ENCODE measurements around the gene ACOT2.
"Not testable (repeated sequence)": the region's sequence is repeated elsewhere in the genome, so short reads cannot be mapped to it uniquely, and the experiment has no call there.

The ACOT2 gene

GRCh38 chr14:73542961-73543360 is 26.1 kb upstream of the ACOT2 start:
- DNase-seq; H3K79me1 ChIP-seq (ENCODE audit: low read length); H3K9me3 ChIP-seq (ENCODE audit: insufficient read depth, low read depth, low read length); H3K4me3 ChIP-seq (ENCODE audit: low read depth, low read length); H3K4me1 ChIP-seq (ENCODE audit: control insufficient read depth in 1 of 2, insufficient read depth in 2 of 2, low read length in 2 of 2); H3K4ac ChIP-seq (ENCODE audit: low read depth, low read length); H2BK5ac ChIP-seq (ENCODE audit: low read depth, low read length, poor library complexity); H2BK12ac ChIP-seq (ENCODE audit: low read length); H2AK5ac ChIP-seq (ENCODE audit: low read length); H2AFZ ChIP-seq (ENCODE audit: insufficient read depth, low read length, poor library complexity); H3K27ac ChIP-seq (ENCODE audit: low read depth, low read length); H3K4me2 ChIP-seq (ENCODE audit: low read length); H3K23ac ChIP-seq (ENCODE audit: low read length); H3K18ac ChIP-seq (ENCODE audit: low read length); H2BK120ac ChIP-seq (ENCODE audit: insufficient read depth, low read length, poor library complexity); H3K36me3 ChIP-seq (ENCODE audit: control insufficient read depth in 1 of 2, insufficient read depth in 2 of 2, low read length in 2 of 2); H3K14ac ChIP-seq (ENCODE audit: low read length); H4K91ac ChIP-seq (ENCODE audit: low read depth, low read length); H4K12ac ChIP-seq (ENCODE audit: low read depth, low read length); H3K27me3 ChIP-seq (ENCODE audit: insufficient read depth, low read length); H3K79me2 ChIP-seq (ENCODE audit: control insufficient read depth, insufficient read depth, low read length, poor library complexity); H3K9ac ChIP-seq (ENCODE audit: low read length); H4K8ac ChIP-seq (ENCODE audit: low read depth, low read length): not testable (repeated sequence)
- WGBS (ENCODE audit: extremely low coverage, insufficient coverage, insufficient read length) = no CpG with 5 or more reads among the region's 7 CpGs

- not testable (repeated sequence) for H3K79me2 ChIP-seq (ENCODE audit: control insufficient read depth, insufficient read depth, low read length, poor library complexity); H2BK5ac ChIP-seq (ENCODE audit: low read depth, low read length, poor library complexity); H3K79me1 ChIP-seq (ENCODE audit: low read length); H2AK5ac ChIP-seq (ENCODE audit: low read length); H4K12ac ChIP-seq (ENCODE audit: low read depth, low read length); H3K9ac ChIP-seq (ENCODE audit: low read length); H3K23ac ChIP-seq (ENCODE audit: low read length); H3K27ac ChIP-seq (ENCODE audit: low read depth, low read length); H3K4me1 ChIP-seq (ENCODE audit: control insufficient read depth in 1 of 2, insufficient read depth in 2 of 2, low read length in 2 of 2); H3K18ac ChIP-seq (ENCODE audit: low read length); H4K8ac ChIP-seq (ENCODE audit: low read depth, low read length); DNase-seq; H2BK12ac ChIP-seq (ENCODE audit: low read length); H2AFZ ChIP-seq (ENCODE audit: insufficient read depth, low read length, poor library complexity); H3K27me3 ChIP-seq (ENCODE audit: insufficient read depth, low read length); H3K36me3 ChIP-seq (ENCODE audit: control insufficient read depth in 1 of 2, insufficient read depth in 2 of 2, low read length in 2 of 2); H3K4me2 ChIP-seq (ENCODE audit: low read length); H3K14ac ChIP-seq (ENCODE audit: low read length); H4K91ac ChIP-seq (ENCODE audit: low read depth, low read length); H3K4me3 ChIP-seq (ENCODE audit: low read depth, low read length); H2BK120ac ChIP-seq (ENCODE audit: insufficient read depth, low read length, poor library complexity); H3K4ac ChIP-seq (ENCODE audit: low read depth, low read length); H3K9me3 ChIP-seq (ENCODE audit: insufficient read depth, low read depth, low read length)
- no CpG with 5 or more reads among the region's 1 CpG for WGBS (ENCODE audit: extremely low coverage, insufficient coverage, insufficient read length)
These were observed 23.7 kb upstream of the ACOT2 start for GRCh38 chr14:73545353-73545752.

- H3K9ac ChIP-seq (ENCODE audit: low read length); H3K23ac ChIP-seq (ENCODE audit: low read length): not testable (repeated sequence)
- no CpG with 5 or more reads among the region's 3 CpGs for WGBS (ENCODE audit: extremely low coverage, insufficient coverage, insufficient read length)
These were observed 19.9 kb upstream of the ACOT2 start for GRCh38 chr14:73549097-73549496.

GRCh38 chr14:73549889-73550524 is 19.0 kb upstream of the ACOT2 start:
- not testable (repeated sequence) for H3K4me3 ChIP-seq (ENCODE audit: low read depth, low read length); H3K27ac ChIP-seq (ENCODE audit: low read depth, low read length); H4K8ac ChIP-seq (ENCODE audit: low read depth, low read length); H2AK5ac ChIP-seq (ENCODE audit: low read length); H3K36me3 ChIP-seq (ENCODE audit: control insufficient read depth in 1 of 2, insufficient read depth in 2 of 2, low read length in 2 of 2); H2BK12ac ChIP-seq (ENCODE audit: low read length); H3K27me3 ChIP-seq (ENCODE audit: insufficient read depth, low read length); H3K4ac ChIP-seq (ENCODE audit: low read depth, low read length); H3K18ac ChIP-seq (ENCODE audit: low read length); H3K4me1 ChIP-seq (ENCODE audit: control insufficient read depth in 1 of 2, insufficient read depth in 2 of 2, low read length in 2 of 2); H3K9me3 ChIP-seq (ENCODE audit: insufficient read depth, low read depth, low read length); H3K79me1 ChIP-seq (ENCODE audit: low read length); H3K79me2 ChIP-seq (ENCODE audit: control insufficient read depth, insufficient read depth, low read length, poor library complexity); H3K9ac ChIP-seq (ENCODE audit: low read length); DNase-seq; H3K23ac ChIP-seq (ENCODE audit: low read length); H3K14ac ChIP-seq (ENCODE audit: low read length); H4K91ac ChIP-seq (ENCODE audit: low read depth, low read length); H4K12ac ChIP-seq (ENCODE audit: low read depth, low read length); H2BK120ac ChIP-seq (ENCODE audit: insufficient read depth, low read length, poor library complexity); H3K4me2 ChIP-seq (ENCODE audit: low read length); H2BK5ac ChIP-seq (ENCODE audit: low read depth, low read length, poor library complexity); H2AFZ ChIP-seq (ENCODE audit: insufficient read depth, low read length, poor library complexity)
- no CpG with 5 or more reads among the region's 6 CpGs for WGBS (ENCODE audit: extremely low coverage, insufficient coverage, insufficient read length)

More at GRCh38 chr14:73549097-73549496, 19.9 kb upstream of the ACOT2 start:
- not testable (repeated sequence) for H3K18ac ChIP-seq (ENCODE audit: low read length); H3K9me3 ChIP-seq (ENCODE audit: insufficient read depth, low read depth, low read length); H4K91ac ChIP-seq (ENCODE audit: low read depth, low read length); H2AFZ ChIP-seq (ENCODE audit: insufficient read depth, low read length, poor library complexity); H4K12ac ChIP-seq (ENCODE audit: low read depth, low read length); H3K27ac ChIP-seq (ENCODE audit: low read depth, low read length); H2BK120ac ChIP-seq (ENCODE audit: insufficient read depth, low read length, poor library complexity); H2BK12ac ChIP-seq (ENCODE audit: low read length); H3K36me3 ChIP-seq (ENCODE audit: control insufficient read depth in 1 of 2, insufficient read depth in 2 of 2, low read length in 2 of 2); H3K4me1 ChIP-seq (ENCODE audit: control insufficient read depth in 1 of 2, insufficient read depth in 2 of 2, low read length in 2 of 2); H3K4me3 ChIP-seq (ENCODE audit: low read depth, low read length); H3K14ac ChIP-seq (ENCODE audit: low read length); H3K4ac ChIP-seq (ENCODE audit: low read depth, low read length); H3K79me2 ChIP-seq (ENCODE audit: control insufficient read depth, insufficient read depth, low read length, poor library complexity); DNase-seq; H2AK5ac ChIP-seq (ENCODE audit: low read length); H3K27me3 ChIP-seq (ENCODE audit: insufficient read depth, low read length); H3K4me2 ChIP-seq (ENCODE audit: low read length); H2BK5ac ChIP-seq (ENCODE audit: low read depth, low read length, poor library complexity); H4K8ac ChIP-seq (ENCODE audit: low read depth, low read length); H3K79me1 ChIP-seq (ENCODE audit: low read length)
